Neural progenitor cell (in vitro differentiated cells): Measurements from ENCODE around the gene GALE.

ENCODE experiments used
- CTCF ChIP-seq: fragments of 200-600 bp; sonication (generic); IDR thresholded peaks from 2 replicates; pipeline ENCODE4 v1.5.1; 2017; ENCODE audit warnings: antibody characterized with exemption, mild to moderate bottlenecking
- EZH2phosphoT487 ChIP-seq: fragments of 200-600 bp; sonication (generic); IDR thresholded peaks from 2 replicates; pipeline ENCODE4 v1.6.1; 2017; ENCODE audit warnings: antibody characterized with exemption

- TF ChIP-seq CTCF (no peak), EZH2phosphoT487 (no peak)
Measured at GRCh38 chr1:23814016-23814415, 13.5 kb upstream of the GALE start.
